ENCODE measurements around the gene BRI3.
"Not testable (repeated sequence)": the region's sequence is repeated elsewhere in the genome, so short reads cannot be mapped to it uniquely, and the experiment has no call there.

BRI3 gene

GRCh38 chr7:98315994-98316527 lies 34.6 kb downstream of the BRI3 start:
- not testable (repeated sequence) for DNase-seq

DNA sequence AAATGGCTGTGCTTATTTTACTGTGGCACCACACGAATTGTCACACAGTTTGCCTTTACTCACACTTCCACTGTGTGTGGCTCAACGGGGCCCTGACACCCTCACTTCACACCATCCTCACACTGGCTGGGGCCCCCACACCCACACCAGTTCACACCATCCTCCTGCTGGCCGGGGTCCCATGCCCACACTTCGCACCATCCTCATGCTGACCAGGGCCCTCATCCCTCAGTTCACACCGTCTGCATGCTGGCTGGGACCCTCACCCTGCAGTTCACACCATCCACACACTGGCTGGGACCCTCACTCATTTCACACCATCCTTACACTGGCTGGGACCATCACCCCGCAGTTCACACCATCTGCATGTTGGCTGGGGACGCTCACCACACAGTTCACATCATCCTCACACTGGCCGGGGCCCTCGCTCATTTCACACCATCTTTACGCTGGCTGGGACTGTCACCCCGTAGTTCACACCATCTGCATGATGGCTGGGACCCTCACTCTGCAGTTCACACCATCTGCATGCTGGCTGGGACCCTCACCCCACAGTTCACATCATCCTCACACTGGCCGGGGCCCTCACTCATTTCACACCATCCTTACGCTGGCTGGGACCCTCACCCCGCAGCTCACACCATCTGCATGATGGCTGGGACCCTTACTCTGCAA lies 36.0 kb downstream of the BRI3 start:
- DNase-seq: no peak

GRCh38 chr7:98319176-98319575 lies 37.7 kb downstream of the BRI3 start:
- DNase-seq: no peak

- no peak for DNase-seq
Measured at GRCh38 chr7:98321301-98321700, 39.8 kb downstream of the BRI3 start.

- no peak for DNase-seq
Measured at GRCh38 chr7:98322331-98323270, 41.1 kb downstream of the BRI3 start.

DNA sequence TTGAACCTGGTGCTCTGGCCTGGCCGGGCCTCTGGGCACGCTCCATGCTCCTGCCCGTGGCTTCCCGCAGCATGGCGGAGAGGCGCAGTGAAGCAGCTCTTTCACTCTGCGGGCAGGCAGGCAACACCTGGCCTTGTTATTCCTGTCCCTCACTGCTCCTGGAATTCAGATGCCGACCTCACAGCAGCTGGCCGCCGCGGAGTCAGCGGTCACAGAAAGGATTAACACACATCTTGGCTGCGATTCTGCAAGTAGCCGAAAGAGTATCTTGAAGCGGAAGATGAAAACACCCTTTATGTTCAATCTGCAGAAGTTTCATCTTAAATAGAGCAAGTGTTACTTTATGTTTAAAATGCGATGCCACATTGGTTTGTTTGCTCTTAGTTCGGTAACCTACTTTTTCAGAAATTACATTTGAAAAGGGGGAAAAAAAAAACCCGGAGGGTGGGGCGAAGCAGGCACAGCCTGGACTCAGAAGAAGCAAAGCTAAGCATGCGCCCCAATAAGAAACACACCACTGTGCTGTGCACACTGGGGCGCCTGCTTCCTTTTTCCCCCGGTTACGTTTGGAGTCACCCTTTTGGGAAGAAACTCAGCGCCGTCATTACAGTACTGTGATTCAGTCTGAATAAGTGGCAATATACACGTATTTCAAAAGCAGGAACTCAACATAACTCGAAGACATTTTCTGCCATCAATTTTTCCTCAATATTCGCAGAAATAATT lies 42.3 kb downstream of the BRI3 start:
- DNase-seq: no peak

- DNase-seq: no peak
Measured at GRCh38 chr7:98324782-98325181, 43.3 kb downstream of the BRI3 start.

GRCh38 chr7:98329100-98329790 lies 47.8 kb downstream of the BRI3 start:
- no peak for DNase-seq

- no peak for DNase-seq
Measured at GRCh38 chr7:98329791-98330373, 48.4 kb downstream of the BRI3 start.

DNA sequence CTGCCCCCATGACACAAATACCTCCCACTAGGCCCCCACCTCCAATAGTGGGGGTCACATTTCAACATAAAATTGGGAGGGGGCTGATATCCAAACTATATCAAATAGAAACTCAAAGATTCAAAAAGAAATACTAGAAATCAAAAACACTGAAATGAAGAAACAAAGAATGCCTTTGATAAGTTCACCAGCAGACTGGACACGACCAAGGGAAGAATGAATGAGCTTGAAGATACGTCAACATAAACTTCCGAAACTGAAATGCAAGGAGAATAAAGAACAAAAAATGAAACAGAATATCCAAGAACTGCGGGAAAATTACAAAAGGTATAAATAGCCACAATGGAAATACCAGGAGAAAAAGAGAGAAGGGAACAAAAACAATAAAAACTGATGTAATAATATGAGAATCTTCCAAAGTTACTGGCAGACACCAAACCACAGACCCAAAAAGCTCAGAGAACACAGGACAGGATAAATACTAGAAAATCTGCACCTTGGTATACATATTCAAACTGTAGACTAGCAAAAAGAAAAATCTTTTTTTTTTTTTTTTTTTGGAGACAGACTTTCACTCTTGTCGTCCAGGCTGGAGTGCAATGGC lies 49.5 kb downstream of the BRI3 start:
- DNase-seq: no peak

DNA sequence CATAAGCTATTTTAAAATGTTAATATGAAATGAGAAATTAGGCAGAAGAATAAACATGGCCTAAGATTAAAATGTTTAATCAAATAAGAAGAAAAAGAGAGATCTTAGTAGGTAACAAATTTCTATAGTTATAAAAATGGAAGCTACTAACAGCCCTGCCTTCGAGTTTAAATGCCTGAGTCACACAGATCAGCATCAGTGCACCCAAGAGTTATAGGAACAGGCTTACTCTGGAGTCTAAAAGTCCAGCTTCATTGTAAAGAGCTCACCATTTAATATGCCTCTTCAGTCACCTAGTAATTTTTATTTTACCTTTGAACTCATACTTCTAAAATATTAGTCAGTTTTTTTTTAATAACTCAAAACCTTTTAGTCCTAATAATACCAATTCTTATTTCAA lies 52.6 kb downstream of the BRI3 start:
- no peak for DNase-seq

GRCh38 chr7:98335411-98335977 lies 54.0 kb downstream of the BRI3 start:
- DNase-seq: no peak

DNA sequence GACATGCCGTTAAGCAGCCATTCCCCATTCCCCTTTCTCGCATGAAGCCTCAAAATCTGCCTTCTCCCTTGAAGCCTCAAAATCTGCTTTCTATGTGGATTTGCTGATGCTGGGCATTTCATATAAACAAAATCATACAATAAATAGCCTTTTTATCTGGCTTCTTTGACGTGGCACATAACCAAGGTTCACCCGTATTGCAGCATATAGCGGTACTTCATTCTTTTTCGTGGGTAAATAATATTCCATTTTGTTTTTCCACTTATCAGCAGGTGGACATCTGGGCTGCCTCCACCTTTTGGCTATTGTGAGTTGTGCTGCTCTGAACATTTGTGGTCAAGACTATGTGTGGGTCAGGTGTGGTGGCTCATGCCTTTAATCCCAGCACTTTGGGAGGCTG lies 57.0 kb downstream of the BRI3 start:
- no peak for DNase-seq

DNA sequence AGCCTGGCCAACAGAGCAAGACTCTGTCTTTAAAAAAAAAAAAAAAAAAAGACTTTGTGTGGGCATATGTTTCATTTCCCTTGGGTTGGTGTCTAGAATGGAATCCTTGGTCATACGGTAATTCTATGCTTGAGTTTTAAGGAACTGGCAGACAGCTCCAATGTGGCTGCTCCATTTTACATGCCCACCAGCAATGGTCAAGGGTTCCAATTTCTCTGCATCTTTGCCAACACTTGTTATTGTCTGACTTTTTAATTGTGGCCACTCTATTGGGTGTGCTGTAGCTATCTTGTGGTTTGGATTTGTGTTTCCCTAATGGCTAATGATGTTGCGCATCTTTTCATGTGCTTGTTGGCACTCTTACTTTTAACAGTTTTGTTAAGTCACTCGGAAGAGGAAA lies 57.6 kb downstream of the BRI3 start:
- no peak for DNase-seq

DNA sequence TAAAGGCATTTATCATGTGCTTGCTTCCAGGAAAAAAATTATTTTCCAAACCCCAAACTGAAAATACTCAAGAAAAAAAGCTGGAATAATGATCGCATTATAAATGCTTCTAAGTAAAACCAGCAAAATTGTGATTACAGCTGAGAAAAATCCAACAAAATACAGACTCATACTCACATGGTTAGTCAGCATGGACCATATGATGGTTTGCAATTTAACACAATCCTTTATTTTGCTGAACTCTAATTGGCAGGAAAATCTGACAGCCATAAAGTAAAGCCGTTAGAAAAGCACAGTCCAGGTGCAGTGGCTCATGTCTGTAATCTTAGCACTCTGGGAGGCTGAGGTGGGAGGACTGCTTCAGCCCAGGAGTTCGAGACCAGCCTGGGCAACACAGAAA lies 59.6 kb downstream of the BRI3 start:
- no peak for DNase-seq
